GM18519 (cell line): Measurements from ENCODE around the gene TNNC1.

Source experiments
- ATAC-seq: cut with Tn5 transposase; IDR thresholded peaks from one replicate; pipeline ENCODE4 v1.9.1; 2021; ENCODE audit warnings: mild to moderate bottlenecking, moderate library complexity; ENCODE audit not compliant: unreplicated experiment, low FRiP score

The TNNC1 gene

GRCh38 chr3:52432691-52433141 lies 21.1 kb downstream of the TNNC1 start:
- no peak for ATAC-seq

- no peak for ATAC-seq
Observed at GRCh38 chr3:52432225-52432624, 21.6 kb downstream of the TNNC1 start.

- ATAC-seq: no peak
Observed at GRCh38 chr3:52431459-52432223, 22.2 kb downstream of the TNNC1 start.

- ATAC-seq: no peak
Observed at GRCh38 chr3:52430416-52430810, 23.4 kb downstream of the TNNC1 start.

GRCh38 chr3:52429779-52430415 lies 23.9 kb downstream of the TNNC1 start:
- ATAC-seq: no peak

GRCh38 chr3:52429031-52429430 lies 24.8 kb downstream of the TNNC1 start:
- ATAC-seq: no peak

GRCh38 chr3:52428151-52429005 lies 25.5 kb downstream of the TNNC1 start:
- no peak for ATAC-seq

- ATAC-seq: no peak
Observed at GRCh38 chr3:52423173-52423572, 30.7 kb downstream of the TNNC1 start.

- ATAC-seq: no peak
Observed at GRCh38 chr3:52422669-52423068, 31.2 kb downstream of the TNNC1 start.

GRCh38 chr3:52420388-52420787 lies 33.5 kb downstream of the TNNC1 start:
- ATAC-seq: no peak

GRCh38 chr3:52415800-52416199 lies 38.0 kb downstream of the TNNC1 start:
- ATAC-seq: no peak

- no peak for ATAC-seq
Observed at GRCh38 chr3:52408466-52408865, 45.4 kb downstream of the TNNC1 start.

- ATAC-seq: no peak
Observed at GRCh38 chr3:52407779-52408178, 46.1 kb downstream of the TNNC1 start.

- ATAC-seq: no peak
Observed at GRCh38 chr3:52406791-52407510, 46.9 kb downstream of the TNNC1 start.

GRCh38 chr3:52406231-52406661 lies 47.6 kb downstream of the TNNC1 start:
- ATAC-seq: no peak

- no peak for ATAC-seq
Observed at GRCh38 chr3:52405601-52406110, 48.2 kb downstream of the TNNC1 start.

GRCh38 chr3:52405066-52405465 lies 48.8 kb downstream of the TNNC1 start:
- no peak for ATAC-seq

- no peak for ATAC-seq
Observed at GRCh38 chr3:52404391-52404790, 49.5 kb downstream of the TNNC1 start.

- no peak for ATAC-seq
Observed at GRCh38 chr3:52403955-52404354, 49.9 kb downstream of the TNNC1 start.

GRCh38 chr3:52403271-52403841 lies 50.5 kb downstream of the TNNC1 start:
- no peak for ATAC-seq
